Activated CD8-positive, alpha-beta memory T cell treated with anti-CD3 and anti-CD28 coated beads, Interleukin-2, amount 50 U/mL, for 4 hours (primary cell): ENCODE data around the gene GRWD1.

Experiments
- DNase-seq: peaks from one replicate; pipeline ENCODE4 v3.0.0-alpha.2; 2020

The GRWD1 gene

DNA sequence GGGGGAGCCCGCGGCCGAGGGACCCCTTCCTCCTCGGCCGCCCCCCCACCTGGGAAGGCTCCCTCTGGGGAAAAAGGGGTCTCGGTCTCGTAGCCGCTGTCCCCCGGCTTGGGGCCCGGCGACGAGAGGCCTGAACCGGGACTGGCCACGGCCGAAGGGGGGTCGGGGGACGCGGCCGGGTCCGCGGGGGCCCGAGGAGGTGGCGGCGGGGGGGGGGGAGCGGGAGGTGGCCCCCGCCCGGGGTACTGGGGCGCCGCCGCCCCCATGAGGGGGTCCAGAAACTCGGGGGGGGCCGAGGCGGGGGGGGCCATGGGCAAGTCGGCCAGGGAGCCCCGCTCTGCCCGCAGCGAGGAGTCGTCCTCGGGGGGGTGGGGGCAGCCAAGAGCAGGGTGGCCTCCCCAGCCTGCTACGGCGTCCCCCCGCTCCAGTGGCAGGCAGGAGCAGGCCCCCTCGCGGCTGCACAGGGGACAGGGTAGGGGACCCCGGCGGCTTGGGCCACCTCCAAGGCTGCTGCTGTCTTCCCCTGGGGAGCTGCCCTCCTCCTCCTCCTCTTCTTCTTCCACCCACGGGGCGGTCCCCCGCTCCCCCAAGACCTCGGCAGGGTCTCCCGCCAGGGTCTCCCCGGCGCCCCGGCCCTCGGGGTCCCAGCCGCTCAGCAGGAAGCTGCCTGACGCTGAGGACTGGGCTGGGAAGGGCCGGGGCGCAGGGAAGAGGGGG, 53.0 kb downstream of the GRWD1 start:
- DNase-seq: no peak

DNA sequence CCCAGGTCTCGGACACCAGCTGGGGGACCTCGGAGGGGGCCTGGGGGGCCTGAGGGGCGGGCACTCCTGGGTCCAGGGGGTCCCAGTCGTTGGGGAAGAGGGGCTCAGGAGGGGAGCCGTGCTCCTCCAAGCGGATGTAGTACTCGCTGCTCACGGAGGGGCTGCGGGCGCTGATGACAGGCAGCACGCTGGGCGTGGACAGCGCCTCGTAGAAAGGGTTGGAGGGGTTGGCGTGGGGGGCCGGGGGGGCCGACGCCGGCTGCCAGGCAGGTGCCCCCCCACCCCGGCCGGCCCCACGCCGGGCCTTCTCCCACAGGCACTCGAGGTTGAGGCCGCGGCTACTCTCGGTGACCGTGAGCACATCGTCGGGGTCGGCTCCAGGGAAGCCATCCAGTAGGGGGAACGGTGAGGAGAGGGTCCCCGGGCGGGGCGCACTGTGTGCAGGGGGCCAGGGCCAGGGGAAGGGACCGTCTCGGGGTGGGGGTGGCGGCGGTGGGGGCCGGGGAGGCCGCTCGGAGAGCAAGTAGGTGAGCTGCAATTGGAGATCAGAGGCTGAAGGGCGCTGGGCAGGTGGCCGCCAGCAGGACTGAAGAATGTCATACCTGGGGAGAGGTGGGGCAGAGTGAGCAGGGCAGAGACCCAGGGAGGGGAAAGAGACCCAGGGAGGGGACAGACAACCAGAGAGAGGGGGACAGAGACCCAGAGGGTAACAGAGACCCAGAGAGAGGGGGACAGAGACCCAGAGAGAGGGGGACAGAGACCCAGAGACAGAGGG, 53.7 kb downstream of the GRWD1 start:
- DNase-seq: no peak

- no peak for DNase-seq
These were observed 55.2 kb downstream of the GRWD1 start for GRCh38 chr19:48500830-48501493.

GRCh38 chr19:48501494-48502349, 55.9 kb downstream of the GRWD1 start:
- no peak for DNase-seq

GRCh38 chr19:48502350-48503018, 56.7 kb downstream of the GRWD1 start:
- DNase-seq: peak; percentile 68

GRCh38 chr19:48506138-48506733, 60.5 kb downstream of the GRWD1 start:
- DNase-seq: no peak
